ENCODE measurements around the gene OLA1. TPM values are rescaled to one million over a fixed set of nuclear protein-coding genes. Genes with fewer than 3 reads are reported as not detected.

Gene OLA1
- total RNA-seq, 1 donor from 2014 or later, result 67.6 TPM

DNA sequence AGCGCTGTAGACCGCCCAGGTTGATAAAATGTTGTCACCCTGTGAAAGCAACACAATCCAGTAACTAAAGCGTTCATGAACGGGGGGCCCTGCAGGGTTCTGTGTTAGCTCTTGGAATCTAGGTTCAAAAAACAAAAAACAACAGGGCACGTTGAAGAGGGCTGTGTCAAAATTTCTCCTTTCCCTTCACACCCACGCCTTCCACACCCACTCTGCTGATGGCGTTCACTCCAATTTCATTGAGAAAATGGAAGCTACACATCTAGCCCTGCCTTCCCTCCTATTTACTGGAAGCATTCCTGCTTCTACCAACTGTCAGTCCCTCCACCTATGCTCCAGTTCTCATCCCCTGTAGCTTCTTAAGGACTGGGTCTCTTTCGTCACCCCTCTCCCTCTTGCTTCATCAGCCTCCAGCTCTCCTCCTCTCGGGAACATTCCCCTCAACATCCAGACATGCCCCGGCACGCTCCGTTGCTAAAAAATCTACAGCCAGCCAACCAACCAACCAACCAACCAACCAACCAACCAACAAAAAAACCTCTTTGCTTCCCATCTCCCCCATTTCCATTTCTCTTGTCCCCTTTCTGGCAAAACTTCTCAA is 184.7 kb downstream of the OLA1 start:
- no peak for DNase-seq (ENCODE audit: low spot score)

DNA sequence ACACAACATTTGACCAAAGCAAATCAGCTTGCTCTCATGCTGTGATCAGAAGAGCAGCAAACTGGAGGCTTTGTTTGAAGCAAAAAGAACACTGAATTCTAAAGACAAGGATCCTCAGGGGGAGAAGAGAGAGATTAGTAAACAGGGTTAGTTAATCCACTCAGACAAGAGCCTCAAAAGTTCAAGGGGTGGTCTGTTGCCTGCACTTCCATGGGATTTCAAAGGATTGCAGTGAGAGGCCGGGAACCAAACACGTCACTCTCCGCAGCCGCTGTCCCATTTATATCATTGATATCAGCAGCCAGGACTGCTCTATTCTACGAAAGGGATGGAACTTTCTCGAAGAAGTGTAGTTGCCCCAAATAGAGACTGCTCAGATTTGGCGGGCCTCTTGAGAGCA is 185.4 kb downstream of the OLA1 start:
- no peak for DNase-seq (ENCODE audit: low spot score)

DNA sequence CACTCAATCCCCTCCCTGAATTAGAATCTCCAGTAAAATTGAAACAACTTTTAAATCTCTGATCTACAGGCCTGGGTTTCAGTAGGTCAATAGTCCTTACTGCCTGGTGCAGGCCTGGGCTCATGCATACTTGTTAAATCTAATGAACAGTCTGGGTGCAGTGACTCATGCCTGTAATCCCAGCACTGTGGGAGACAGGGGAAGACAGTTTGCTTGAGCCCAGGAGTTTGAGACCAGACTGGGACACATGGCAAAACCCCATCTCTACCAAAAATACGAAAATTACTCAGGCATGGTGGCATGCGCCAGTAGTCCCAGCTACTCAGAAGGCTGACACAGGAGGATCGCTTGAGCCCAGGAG is 188.5 kb downstream of the OLA1 start:
- DNase-seq (ENCODE audit: low spot score), result no peak

DNA sequence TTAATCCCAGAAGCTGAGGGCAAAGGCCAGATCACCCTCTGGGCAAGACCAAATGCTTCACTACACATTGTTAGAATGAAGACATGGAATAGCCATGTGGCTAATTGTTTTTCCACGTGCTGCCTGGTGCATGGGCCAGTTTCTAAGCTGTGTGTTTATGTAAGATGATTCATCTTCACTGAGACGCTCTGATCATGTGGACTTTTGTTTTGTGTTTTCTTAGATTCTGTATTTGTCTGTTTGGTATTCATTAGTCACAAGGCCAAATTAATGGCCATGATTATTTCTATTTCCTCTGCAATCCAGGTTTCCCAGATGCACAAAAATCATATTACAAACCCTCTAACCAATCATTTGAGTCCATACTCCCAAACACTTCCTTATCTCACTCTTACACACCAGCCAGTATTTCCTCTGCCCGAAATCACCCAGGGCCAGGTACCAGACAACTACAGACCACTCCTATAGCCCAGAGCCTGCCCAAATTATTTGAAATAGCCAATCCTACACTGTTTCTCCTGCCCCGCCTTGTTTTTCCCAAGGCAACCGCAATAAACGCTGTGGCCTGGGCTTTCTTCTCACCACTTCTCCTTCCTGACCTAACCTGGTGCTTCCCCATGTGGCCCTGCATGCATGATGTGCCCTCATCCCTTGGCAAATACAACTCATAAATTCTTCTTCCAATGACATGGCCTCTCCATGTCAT is 189.0 kb downstream of the OLA1 start:
- DNase-seq (ENCODE audit: low spot score), result no peak

DNA sequence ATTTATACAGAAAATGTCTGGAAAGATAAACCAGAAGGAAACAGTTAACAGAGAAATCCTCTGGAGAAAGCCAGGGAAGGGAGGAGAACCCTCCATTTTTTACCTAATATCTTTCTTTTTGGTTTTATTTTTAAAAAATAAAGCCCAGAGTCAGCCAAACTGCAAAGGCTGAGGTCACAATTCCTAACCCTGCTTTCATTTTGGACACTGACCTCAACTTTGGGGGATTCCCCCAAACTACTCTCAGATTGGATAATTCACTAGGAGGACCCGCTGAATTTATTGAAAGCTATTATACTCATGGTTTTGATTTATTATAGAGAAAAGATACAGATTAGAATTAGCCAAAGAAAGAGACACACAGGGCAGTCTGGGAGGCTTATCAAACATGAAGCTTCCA is 189.9 kb downstream of the OLA1 start:
- no peak for DNase-seq (ENCODE audit: low spot score)

DNA sequence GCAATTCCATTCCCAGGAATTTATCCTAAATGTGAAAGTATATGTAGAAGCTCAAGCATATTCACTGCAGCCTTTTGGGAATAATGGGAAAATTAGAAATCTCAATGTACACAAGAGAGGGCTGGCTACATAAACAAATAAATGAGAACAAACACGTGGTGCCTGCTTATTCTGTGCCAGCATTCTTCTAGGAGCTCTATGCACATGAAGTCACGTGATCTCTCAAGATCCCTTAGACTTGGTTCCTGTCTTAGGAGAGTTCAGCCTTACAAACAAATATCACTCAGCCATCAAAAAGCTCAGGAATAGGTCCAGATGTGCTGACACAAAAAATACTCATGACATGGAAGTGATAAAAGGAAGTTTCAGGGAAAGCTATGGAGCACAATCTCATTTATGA is 190.3 kb downstream of the OLA1 start:
- no peak for DNase-seq (ENCODE audit: low spot score)

DNA sequence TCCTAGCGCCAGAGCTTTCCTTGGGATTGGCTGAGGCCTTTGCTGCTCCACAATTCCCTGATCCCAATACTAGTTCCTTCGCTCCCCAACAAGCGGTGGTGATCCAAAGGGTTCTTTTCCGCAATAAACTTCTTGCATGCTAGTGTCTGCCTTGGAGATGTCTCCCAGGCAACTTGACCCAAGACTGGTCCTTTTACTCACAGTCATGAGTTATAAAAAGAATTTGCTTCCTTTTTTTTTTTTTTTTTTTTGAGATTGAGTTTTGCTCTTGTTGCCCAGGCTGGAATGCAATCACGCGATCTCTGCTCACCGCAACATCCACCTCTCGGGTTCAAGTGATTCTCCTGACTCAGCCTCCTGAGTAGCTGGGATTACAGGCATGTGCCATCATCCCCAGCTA is 193.4 kb downstream of the OLA1 start:
- no peak for DNase-seq (ENCODE audit: low spot score)

DNA sequence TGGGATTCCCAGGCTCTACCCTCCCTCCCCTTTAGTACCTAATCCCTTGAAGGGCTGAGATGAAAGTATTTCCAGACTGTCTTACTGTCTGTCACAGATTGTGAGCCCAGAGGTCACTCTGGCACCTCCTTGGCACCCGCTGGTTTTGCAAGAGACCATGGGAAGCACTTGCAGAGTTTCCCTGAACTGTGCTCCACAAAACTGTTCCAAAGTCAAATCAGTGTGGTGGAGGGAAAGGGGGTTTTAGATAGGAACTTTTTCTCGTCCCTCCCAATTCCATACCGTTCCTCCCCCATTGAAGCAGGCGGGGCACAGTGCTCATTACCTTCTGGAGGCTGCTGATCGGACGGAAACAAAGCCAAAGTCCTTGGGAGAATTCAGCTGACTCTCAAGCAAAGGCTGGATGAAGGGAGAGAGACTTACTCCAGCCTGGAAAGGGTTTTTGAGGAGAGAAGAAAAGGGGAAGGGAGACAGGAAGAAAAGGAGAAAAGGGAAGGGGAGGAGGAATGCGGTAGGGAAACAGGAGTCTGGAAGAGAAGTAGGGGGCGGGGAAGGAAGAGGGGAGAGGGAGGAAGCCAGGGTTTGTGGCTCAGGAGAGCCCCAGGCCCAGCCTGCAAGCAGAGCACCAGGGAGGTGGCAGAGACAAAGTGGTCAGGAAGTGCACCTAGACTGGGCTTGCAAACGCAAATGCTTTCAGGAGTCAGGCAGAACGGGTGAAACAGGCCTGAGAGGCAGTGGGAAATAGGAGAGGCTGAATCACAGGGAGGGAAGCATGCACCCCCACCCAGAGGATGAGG is 194.8 kb downstream of the OLA1 start:
- no peak for DNase-seq (ENCODE audit: low spot score)

DNA sequence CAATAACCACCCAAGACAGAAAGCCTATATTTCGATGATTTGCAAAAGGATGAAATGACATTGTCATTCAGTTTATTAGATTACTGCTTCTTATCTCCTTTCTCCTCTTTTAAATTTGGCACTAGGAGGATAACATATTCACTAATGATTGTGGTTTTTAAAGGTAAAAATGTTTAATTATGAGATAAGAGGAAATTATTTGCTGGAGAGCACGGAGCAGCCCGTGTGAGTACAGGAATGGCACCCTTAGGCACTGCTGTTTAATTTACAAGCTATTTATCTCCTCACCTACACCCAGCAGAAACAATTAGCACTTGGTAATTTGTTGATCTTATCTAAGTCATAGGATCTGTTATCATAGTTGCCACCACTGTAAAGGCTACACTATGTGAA is 195.8 kb downstream of the OLA1 start:
- no peak for DNase-seq (ENCODE audit: low spot score)

DNA sequence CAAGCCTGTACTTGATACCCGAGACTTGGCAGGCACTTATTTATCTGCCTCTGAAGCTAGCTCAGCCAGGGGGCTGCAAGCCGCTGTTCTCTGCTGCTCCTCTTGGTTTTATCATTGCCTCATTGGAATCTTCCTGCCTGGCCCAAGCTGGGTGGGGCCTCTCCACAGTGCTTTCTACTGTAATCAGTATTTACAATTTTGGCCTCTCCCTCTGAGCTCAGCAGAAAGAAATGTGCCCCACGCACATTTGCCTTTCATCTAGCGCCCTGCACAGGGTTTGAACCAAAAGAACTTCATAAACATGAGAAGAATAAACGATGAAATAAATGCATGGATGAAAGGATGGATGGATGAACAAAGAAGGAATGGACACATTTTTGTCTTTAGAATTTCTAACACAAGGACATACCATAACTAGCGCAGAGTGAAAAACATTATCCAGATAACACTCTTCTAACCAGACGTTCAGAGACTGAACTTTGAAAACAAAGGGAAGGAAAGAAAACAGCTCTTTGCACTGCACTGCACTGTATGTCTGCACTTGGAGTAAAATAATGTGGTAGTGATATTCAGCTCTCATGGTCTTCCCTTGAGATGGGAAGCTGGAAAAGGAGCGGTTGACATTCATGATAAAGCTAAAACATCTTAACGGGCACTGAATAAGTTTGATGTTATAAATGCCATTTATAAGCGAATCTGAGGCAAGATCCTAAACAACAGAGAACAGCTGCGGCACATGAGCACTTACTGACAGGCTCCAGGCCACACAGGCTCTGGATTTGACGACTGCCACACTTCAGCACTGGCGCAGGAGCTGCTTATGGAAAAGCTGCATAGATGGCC is 196.4 kb downstream of the OLA1 start:
- DNase-seq (ENCODE audit: low spot score), result peak; percentile 51

DNA sequence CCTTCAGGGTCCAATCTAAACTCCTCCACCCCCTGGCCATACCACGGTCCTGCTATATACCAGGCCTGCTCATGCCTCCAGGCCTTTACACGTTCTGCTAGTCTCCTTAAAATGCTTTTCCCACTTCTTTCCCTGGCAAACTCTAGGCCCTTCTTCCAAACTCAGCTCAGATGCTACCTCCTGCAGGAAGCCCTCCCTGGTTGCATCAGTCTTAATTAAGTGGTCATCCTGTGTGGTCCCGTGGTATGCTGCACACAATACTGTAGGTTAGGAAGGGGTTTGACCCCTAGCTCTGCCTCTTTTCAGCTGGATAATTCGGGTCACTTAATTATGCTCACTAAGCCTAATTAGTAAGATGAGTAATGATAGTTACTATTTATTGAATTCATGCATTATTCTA is 197.3 kb downstream of the OLA1 start:
- DNase-seq (ENCODE audit: low spot score), result no peak

DNA sequence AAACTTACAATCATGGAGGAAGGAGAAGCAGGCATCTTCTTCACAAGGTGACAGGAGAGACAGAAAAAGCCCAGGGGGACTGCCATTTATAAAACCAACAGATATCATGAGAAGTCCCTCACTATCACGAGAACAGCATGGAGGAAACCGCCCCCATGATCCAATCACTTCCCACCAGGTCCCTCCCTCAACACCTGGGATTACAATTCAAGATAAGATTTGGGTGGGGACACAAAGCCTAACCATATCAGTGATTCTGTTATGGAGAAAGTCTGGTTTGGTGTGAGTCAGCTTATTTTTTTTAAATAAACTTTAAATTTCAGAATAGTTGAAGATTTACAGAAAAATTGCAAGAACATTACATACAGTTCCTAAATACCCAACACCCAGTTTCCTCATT is 198.4 kb downstream of the OLA1 start:
- no peak for DNase-seq (ENCODE audit: low spot score)

DNA sequence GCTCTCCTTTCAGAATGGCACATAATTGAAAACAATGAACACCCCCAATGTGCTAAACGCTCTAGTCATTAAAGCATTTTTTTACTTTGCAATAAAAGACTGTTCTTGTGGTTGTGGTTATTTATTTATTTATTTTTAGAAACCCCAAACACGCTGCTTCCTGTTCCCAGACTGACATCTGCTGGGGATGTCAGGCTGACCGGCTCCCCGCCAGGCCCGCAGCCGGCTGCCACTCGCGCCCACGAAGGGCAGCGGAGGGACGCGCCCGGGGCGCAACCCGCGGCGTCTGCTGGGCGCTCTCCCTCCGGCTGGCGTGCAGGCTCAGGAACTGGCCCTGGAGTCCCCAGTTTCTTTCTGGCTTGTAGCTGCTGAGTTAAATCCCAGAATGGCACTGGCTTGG is 200.1 kb downstream of the OLA1 start:
- no peak for DNase-seq (ENCODE audit: low spot score)

DNA sequence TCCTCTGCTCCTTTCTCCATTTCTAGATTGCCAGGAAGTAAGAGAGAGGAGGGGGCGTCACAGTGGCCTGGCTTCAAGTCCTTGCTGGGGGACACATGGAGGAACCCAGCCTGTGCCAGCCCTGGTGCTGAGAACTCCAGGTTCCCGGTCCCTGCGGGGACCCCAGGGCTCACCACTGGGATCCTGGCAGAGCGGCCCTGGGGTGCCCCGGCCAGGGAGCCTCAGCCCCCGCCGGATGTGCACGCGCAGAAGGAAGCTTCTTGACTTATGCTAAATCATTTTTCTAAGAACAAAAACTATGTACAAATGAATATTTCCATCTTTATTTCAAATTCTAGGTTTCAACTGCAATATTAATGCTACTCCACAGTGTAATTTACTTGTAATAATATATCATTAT is 200.6 kb downstream of the OLA1 start:
- DNase-seq (ENCODE audit: low spot score), result no peak

DNA sequence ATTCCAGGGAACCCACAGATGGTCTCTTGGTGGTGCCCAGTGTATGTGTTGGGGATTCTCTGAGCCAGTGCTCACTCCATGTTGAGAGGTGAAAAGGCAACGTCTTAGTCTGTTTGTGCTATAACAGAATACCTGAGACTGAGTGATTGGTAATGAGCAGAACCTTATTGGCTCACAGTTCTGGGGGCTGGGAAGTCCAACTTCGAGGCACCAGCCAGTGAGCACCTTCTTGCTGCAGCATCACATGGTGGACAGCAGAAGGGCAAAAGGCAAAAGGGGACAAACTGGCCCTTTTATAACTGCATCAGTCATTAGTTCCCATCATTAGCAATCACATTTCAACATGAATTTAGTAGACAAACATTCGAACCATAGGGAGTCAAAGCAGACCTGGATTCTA is 202.2 kb downstream of the OLA1 start:
- no peak for DNase-seq (ENCODE audit: low spot score)

DNA sequence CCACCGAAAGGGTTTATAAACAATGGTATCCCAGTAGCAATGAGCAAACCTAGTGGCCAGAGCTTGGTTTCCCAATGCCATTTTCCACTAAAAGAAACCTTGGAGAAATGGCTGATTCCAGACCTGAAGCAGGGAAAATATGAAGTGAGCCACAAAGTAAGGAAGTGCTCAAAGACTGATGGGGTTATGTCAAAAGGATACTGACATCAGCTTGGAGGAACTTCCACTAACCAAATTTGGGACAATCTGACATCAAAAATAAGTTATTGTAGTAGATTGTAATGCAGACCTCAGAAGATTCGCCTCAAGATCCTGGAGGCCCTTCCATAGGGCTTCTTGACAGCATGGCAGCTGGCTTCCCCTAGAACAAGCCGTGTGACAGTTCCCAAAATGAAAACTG is 203.8 kb downstream of the OLA1 start:
- DNase-seq (ENCODE audit: low spot score), result no peak

DNA sequence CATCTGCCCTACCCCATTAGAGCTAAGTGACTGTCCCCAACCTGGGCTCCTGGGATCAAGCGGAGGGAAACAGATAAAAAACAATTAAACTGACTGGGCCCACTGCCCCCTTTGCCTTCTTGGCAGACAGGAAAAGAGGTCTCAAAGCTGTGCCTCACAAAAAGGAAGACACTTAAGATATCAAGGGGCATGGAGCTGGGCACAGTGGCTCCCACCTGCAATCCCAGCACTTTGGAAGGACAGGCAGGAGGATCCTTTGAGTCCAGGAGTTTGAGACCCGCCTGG is 208.0 kb downstream of the OLA1 start:
- no peak for DNase-seq (ENCODE audit: low spot score)

DNA sequence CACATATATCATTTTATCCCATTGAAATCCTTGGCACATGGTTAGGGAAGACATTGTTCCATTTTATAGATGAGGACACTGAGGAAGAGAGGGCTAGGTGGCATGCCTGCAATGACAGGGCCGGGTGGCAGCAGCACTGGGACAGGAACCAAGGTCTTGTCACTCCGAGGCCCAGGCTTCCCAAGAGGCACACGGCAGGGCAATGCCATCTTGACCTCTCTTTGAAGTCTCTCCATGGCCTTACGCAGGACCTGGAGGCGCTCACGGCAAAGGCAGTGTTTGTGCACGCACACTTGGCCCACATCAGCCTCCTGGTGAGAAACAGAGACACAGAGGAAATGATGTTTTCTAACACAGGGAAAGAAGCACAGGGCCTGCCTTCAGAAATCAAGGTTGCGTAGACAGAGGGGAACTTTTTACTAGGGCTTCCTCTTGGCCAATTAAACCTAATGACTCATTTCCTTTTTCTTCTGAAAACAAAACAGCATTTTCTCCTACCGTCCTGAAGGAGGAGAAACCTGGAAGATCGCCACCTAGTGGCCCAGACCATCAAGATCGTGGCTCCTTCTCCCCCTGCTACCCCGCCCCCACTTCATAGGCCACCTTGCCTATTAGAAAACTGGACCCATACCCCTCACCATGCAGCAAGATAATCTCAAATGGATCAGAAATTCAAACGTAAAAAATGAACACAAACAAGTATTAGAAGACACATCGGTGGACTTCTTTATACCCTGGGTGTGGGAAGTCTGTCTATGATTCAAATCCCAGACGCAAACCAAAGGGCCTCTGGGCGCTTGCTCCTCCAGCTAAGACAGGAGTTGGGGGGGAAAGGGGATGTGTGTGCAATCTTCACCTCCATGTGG is 208.5 kb downstream of the OLA1 start:
- DNase-seq (ENCODE audit: low spot score), result peak; percentile 90

DNA sequence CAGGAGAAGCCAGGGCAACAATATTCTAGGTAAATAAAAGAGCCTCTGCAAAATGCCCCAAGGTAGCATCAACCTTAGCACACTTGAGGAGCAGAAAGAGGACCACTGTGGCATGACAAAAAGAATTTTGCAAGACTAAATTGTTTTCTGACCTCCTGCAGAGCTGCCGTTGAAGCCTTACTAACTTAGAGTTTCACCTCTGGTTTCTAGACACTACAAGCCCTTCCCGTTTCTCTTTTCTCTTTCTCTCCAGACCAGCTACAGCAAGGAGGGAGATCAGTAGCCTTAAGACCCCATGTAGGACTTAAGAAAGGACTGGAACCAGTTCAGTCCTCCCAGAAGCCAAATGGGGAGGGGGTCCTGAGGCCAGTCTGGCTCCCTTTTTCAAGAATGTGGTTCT is 209.9 kb downstream of the OLA1 start:
- no peak for DNase-seq (ENCODE audit: low spot score)

DNA sequence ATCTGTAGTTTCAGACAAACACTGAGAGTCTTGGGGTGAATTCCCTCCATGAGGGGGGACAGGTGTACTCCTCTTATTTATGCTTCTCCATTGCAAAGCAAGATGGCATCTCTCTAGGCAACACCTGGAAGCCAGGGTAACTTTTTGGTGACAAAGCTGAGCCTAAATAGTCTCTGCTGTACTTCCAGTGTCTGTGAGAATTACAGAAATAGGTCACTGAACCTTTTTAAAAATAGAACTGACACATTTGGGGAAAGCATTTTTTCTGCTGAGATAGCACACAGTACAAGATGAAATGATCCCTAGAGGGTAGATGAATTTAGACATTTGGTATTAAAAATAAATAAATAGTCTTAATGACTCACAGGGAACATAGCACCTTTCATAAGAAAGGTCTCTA is 211.5 kb downstream of the OLA1 start:
- no peak for DNase-seq (ENCODE audit: low spot score)

DNA sequence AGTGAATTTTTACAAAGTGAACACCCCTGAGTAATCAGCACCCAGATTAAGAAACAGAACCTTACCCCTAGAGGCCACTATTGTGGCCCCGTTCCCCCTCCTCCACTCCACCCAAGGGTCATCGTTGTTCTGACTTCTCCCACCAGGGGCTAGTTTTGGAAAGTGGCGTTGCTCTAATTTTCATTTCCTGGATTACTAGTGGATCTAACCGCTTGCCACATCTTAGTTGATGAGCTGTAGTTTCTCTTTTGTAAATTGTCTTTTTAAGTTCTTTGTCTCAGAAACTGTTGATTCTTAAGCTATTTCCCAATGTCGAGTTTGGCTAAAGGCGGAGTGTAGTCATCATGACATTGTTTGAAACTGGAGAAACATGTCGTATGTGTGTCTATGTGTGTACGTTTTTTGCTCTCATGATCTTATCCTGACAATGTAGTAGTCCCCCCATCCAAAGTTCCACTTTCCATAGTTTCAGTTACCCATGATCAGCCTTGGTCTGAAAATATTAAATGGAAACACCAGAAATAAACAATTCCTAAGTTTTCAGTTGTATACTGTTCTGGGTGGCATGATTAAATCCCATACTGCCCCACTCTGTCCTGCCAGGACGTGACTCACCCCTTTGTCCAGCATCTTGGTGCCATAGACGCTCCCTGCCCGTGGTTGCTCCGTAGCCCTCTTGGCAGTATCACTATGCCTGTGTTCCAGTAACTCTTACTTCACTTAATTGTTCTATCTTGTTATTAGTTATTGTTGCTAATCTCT is 212.2 kb downstream of the OLA1 start:
- no peak for DNase-seq (ENCODE audit: low spot score)
